Heart right ventricle (tissue), 16 donors: ENCODE measurements around the gene STMN3. TPM values are rescaled to one million over a fixed set of nuclear protein-coding genes. Genes with fewer than 3 reads are reported as not detected.

Source experiments
- ATAC-seq, 8 donors: fragments of 200-7000 bp; cut with Tn5 transposase; one replicate each; pipeline ENCODE4 v1.9.1; 2020; ENCODE audit warnings: mild to moderate bottlenecking in 8 of 8, moderate library complexity in 8 of 8, moderate number of reproducible peaks in 1 of 8
- DNase-seq, 2 donors: peaks; one replicate each; pipeline ENCODE4 v3.0.0-alpha.2; 2020
- H3K27ac ChIP-seq, 10 donors: fragments of 200-600 bp; sonication (generic) in 2 of 10; one replicate each; pipeline versions ENCODE4 v1.5.0 to v1.8.0; 2020 to 2022; ENCODE audit warnings: mild to moderate bottlenecking in 3 of 10
- H3K27me3 ChIP-seq, 7 donors: fragments of 200-600 bp; one replicate each; pipeline ENCODE4 v1.8.0; 2021 to 2022; ENCODE audit warnings: mild to moderate bottlenecking in 2 of 7
- H3K36me3 ChIP-seq, 9 donors: fragments of 200-600 bp; sonication (generic) in 1 of 9; one replicate each; pipeline versions ENCODE4 v1.5.0 to v1.8.0; 2020 to 2022; ENCODE audit warnings: mild to moderate bottlenecking in 2 of 9
- H3K4me1 ChIP-seq, 9 donors: fragments of 200-600 bp; sonication (generic) in 1 of 9; one replicate each; pipeline versions ENCODE4 v1.5.0 to v1.8.0; 2020 to 2022; ENCODE audit warnings: mild to moderate bottlenecking in 4 of 9
- H3K4me3 ChIP-seq, 10 donors: fragments of 200-600 bp; sonication (generic) in 2 of 10; one replicate each; pipeline versions ENCODE4 v1.5.0 to v1.8.0; 2020 to 2022; ENCODE audit warnings: mild to moderate bottlenecking in 7 of 10, moderate library complexity in 2 of 10
- H3K9me3 ChIP-seq, 11 donors: fragments of 200-600 bp in 10 of 11; sonication (generic) in 2 of 11; one replicate each; pipeline versions ENCODE4 v1.5.0 to v1.8.0; 2013 to 2022; ENCODE audit warnings: mild to moderate bottlenecking in 2 of 11, control low read depth in 1 of 11, moderate library complexity in 1 of 11
- WGBS, 2 donors: extraction: QIAGEN DNeasy Blood & Tissue Kit; methylation state at CpG; one replicate each; pipeline ENCODE4 v1.1.7; 2013; ENCODE audit warnings: inconsistent platforms in 1 of 2; 5-methylcytosine and 5-hydroxymethylcytosine counted together
- intact Hi-C, 10 donors: fragments of 100-400 bp; cut with DNase I; formaldehyde crosslinking; loops; one replicate each; pipeline versions ENCODE4 v1.11.1 to v1.14.2; 2022
- polyA plus RNA-seq, 2 donors: library from polyadenylated mRNA; stranded (reverse); fragments of 200-250 nt; gene quantifications; one replicate each; pipeline ENCODE4 v1.2.3, GENCODE V29; 2013
- total RNA-seq, 10 donors: library from RNA; stranded (reverse); fragmentation: NEBNext Ultra II Directional in 3 of 10; extraction: Animal tissue kit (Norgen Biotek cat#: 25700) in 3 of 10; gene quantifications; one replicate each; pipeline versions ENCODE4 v1.2.1 to v1.2.4, GENCODE V29; 2021 to 2023
- TF ChIP-seq, protein P1 (sequence below), 9 donors: fragments of 200-600 bp; sonication (generic) in 2 of 9; IDR thresholded peaks; one replicate each; pipeline versions ENCODE4 v1.5.0 to v1.8.0; 2021 to 2022; ENCODE audit warnings: antibody characterized with exemption in 9 of 9, mild to moderate bottlenecking in 5 of 9, moderate library complexity in 1 of 9
- donor health status: Arrhythmogenic right ventricular cardiomyopathy.
- donor health status: ischemic (EF 13 %, LVEDD 7.1; RV severe dilation, severe dysfunction).
- donor health status: healthy with polysubstance abuse.
- donor health status: DM: no; HTN: yes; CAD: no.
- donor health status: DM: no; HTN: no; CAD: no.
- donor health status: ischemic (EF 25% LVEDD 6.9; RV normal size, moderate dysfunction).
- donor health status: ischemic (EF 25% LVEDD 5.7; RV mildly dilated, moderate dysfunction).
- donor health status: healthy.
- donor health status: DM: yes; HTN: yes; CAD: no.
- donor health status: Ischemic cardiomyopathy.
- donor health status: ischemic (EF 35%, LVEDD 5.7; RV mildly dilated, moderate dysfunction).
- donor health status: nonischemic (EF 11% LVEDD 7.7; RV severe dilation, severe dysfunction).
- donor health status: DM: yes; HTN: yes; CAD: no.
- donor health status: PGD.
- donor health status: ischemic (EF 29% LVEDD 5.4; RV normal size, mild dysfunction).
- donor health status: nonischemic (EF 23%, LVEDD 6.1; RV moderate dilation, normal function).

Gene STMN3
- total and polyA plus RNA-seq, 12 donors, result 1.7 to 9.9 (median 3.9) TPM

DNA sequence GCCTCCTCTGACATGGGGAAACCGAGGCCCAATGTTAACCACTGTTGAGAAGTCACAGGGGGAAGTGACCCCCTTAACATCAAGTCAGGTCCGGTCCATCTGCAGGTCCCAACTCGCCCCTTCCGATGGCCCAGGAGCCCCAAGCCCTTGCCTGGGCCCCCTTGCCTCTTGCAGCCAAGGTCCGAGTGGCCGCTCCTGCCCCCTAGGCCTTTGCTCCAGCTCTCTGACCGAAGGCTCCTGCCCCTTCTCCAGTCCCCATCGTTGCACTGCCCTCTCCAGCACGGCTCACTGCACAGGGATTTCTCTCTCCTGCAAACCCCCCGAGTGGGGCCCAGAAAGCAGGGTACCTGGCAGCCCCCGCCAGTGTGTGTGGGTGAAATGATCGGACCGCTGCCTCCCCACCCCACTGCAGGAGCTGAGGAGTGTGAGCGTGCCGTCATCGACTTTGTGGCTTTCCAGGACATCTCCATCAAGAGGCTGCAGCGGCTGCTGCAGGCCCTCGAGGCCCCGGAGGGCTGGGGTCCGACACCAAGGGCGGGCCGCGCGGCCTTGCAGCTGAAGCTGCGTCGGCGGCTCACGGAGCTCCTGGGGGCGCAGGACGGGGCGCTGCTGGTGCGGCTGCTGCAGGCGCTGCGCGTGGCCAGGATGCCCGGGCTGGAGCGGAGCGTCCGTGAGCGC, 44.8 kb upstream of the STMN3 start:
- WGBS, 2 donors, result 80 to 87% methylated on average over 40 of the region's 40 CpGs
- H3K4me1 ChIP-seq, result peaks cover 22 to 64% (median 53%) of the 10 kb centered on the region in 9 donors
- peaks cover 0 to 73% (median 5%) of the 10 kb centered on the region in 9 donors for H3K36me3 ChIP-seq
- ATAC-seq, result no peak
- no peaks in the 10 kb centered on the region for H3K27me3 ChIP-seq
- intact Hi-C loops, result no loop called here
- peak overlapping the region in 7 of 10 donors; percentile 38 to 93 (median 65) for H3K27ac ChIP-seq
- H3K9me3 ChIP-seq, result no peaks in the 10 kb centered on the region
- no peak for DNase-seq
- TF ChIP-seq, protein P1, sequence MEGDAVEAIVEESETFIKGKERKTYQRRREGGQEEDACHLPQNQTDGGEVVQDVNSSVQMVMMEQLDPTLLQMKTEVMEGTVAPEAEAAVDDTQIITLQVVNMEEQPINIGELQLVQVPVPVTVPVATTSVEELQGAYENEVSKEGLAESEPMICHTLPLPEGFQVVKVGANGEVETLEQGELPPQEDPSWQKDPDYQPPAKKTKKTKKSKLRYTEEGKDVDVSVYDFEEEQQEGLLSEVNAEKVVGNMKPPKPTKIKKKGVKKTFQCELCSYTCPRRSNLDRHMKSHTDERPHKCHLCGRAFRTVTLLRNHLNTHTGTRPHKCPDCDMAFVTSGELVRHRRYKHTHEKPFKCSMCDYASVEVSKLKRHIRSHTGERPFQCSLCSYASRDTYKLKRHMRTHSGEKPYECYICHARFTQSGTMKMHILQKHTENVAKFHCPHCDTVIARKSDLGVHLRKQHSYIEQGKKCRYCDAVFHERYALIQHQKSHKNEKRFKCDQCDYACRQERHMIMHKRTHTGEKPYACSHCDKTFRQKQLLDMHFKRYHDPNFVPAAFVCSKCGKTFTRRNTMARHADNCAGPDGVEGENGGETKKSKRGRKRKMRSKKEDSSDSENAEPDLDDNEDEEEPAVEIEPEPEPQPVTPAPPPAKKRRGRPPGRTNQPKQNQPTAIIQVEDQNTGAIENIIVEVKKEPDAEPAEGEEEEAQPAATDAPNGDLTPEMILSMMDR (IDR thresholded peaks at IDR 0.05), result no peak
- H3K4me3 ChIP-seq, result no peak overlapping the region

DNA sequence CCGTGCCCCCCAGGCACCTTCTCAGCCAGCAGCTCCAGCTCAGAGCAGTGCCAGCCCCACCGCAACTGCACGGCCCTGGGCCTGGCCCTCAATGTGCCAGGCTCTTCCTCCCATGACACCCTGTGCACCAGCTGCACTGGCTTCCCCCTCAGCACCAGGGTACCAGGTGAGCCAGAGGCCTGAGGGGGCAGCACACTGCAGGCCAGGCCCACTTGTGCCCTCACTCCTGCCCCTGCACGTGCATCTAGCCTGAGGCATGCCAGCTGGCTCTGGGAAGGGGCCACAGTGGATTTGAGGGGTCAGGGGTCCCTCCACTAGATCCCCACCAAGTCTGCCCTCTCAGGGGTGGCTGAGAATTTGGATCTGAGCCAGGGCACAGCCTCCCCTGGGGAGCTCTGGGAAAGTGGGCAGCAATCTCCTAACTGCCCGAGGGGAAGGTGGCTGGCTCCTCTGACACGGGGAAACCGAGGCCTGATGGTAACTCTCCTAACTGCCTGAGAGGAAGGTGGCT, 44.2 kb upstream of the STMN3 start:
- Histone ChIP-seq H3K4me1 (peaks cover 22 to 64% (median 53%) of the 10 kb centered on the region in 9 donors), H3K36me3 (peaks cover 0 to 69% (median 5%) of the 10 kb centered on the region in 9 donors), H3K4me3 (peak overlapping the region in 1 of 10 donors; percentile 42), H3K27me3 (no peaks in the 10 kb centered on the region), H3K27ac (peak overlapping the region in 5 of 10 donors; percentile 23 to 93 (median 80)), H3K9me3 (no peaks in the 10 kb centered on the region)
- TF ChIP-seq, protein P1 (IDR thresholded peaks at IDR 0.05), result no peak
- WGBS, 2 donors, result 57 to 62% methylated on average over 7 of the region's 7 CpGs
- intact Hi-C loops, result no loop called here
- ATAC-seq (peak in 1 of 8 donors; percentile 2), DNase-seq (peak; percentile 6 to 21)

DNA sequence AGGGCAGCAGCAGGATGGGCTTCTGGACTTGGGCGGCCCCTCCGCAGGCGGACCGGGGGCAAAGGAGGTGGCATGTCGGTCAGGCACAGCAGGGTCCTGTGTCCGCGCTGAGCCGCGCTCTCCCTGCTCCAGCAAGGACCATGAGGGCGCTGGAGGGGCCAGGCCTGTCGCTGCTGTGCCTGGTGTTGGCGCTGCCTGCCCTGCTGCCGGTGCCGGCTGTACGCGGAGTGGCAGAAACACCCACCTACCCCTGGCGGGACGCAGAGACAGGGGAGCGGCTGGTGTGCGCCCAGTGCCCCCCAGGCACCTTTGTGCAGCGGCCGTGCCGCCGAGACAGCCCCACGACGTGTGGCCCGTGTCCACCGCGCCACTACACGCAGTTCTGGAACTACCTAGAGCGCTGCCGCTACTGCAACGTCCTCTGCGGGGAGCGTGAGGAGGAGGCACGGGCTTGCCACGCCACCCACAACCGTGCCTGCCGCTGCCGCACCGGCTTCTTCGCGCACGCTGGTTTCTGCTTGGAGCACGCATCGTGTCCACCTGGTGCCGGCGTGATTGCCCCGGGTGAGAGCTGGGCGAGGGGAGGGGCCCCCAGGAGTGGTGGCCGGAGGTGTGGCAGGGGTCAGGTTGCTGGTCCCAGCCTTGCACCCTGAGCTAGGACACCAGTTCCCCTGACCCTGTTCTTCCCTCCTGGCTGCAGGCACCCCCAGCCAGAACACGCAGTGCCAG, 43.6 kb upstream of the STMN3 start, which contains the start of gene TNFRSF6B:
TNFRSF6B (plus strand) TSS at position 25 of the 729 bp plus-strand sequence; CDS start at position 141, 116 bp downstream.
- TF ChIP-seq, protein P1 (IDR thresholded peaks at IDR 0.05), result no peak
- no peaks in the 10 kb centered on the region for H3K27me3 ChIP-seq
- peaks cover 0 to 64% (median 5%) of the 10 kb centered on the region in 9 donors for H3K36me3 ChIP-seq
- peak within 1 kb of the TSS in 7 of 10 donors; percentile 2 to 42 (median 21) for H3K4me3 ChIP-seq
- peaks cover 22 to 64% (median 53%) of the 10 kb centered on the region in 9 donors for H3K4me1 ChIP-seq
- no peaks in the 10 kb centered on the region for H3K9me3 ChIP-seq
- DNase-seq, result peak; percentile 5 to 26
- peak in 6 of 8 donors; percentile 0 to 15 (median 2) for ATAC-seq
- H3K27ac ChIP-seq, result peak within 1 kb of the TSS in 9 of 10 donors; percentile 68 to 93 (median 77)
- intact Hi-C loops, result no loop called here
- 25 to 35% methylated on average over 52 of the region's 52 CpGs for WGBS, 2 donors

DNA sequence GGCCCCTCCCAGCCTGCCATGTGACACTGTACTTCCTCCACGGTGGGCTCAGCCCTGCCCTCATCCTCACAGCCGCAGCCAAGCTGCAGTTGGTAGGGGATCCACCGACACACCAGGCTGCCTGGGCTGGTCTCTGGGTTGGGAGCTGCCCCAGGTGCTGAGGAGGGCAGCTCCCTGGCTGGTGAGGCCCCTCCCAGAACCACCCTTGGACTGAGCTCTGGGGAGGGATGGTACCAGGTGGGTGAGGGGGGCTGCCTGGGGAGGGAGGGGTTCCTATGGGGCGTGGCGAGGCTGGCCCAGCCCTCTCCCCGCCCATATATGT, 43.0 kb upstream of the STMN3 start:
- Histone ChIP-seq H3K9me3 (no peaks in the 10 kb centered on the region), H3K36me3 (peaks cover 0 to 60% (median 5%) of the 10 kb centered on the region in 9 donors), H3K27me3 (no peaks in the 10 kb centered on the region), H3K27ac (peak overlapping the region in 9 of 10 donors; percentile 68 to 93 (median 77)), H3K4me3 (peak overlapping the region in 5 of 10 donors; percentile 9 to 42 (median 30)), H3K4me1 (peaks cover 22 to 62% (median 53%) of the 10 kb centered on the region in 9 donors)
- peak in 1 of 2 donors; percentile 12 for DNase-seq
- intact Hi-C loops, result no loop called here
- peak in 7 of 8 donors; percentile 1 to 37 (median 18) for ATAC-seq
- WGBS, 2 donors, result 42 to 47% methylated on average over 6 of the region's 6 CpGs
- TF ChIP-seq, protein P1 (IDR thresholded peaks at IDR 0.05), result no peak
